Measurements from ENCODE around the gene PRKAR1B. TPM values are rescaled to one million over a fixed set of nuclear protein-coding genes. Genes with fewer than 3 reads are reported as not detected.

Gene PRKAR1B
- total RNA-seq, 1 experiment from 2014 or later: 43.3 TPM

- no peak overlapping the region for H2BK15ac ChIP-seq (ENCODE audit: low read depth, low read length)
- TF ChIP-seq, protein P1, sequence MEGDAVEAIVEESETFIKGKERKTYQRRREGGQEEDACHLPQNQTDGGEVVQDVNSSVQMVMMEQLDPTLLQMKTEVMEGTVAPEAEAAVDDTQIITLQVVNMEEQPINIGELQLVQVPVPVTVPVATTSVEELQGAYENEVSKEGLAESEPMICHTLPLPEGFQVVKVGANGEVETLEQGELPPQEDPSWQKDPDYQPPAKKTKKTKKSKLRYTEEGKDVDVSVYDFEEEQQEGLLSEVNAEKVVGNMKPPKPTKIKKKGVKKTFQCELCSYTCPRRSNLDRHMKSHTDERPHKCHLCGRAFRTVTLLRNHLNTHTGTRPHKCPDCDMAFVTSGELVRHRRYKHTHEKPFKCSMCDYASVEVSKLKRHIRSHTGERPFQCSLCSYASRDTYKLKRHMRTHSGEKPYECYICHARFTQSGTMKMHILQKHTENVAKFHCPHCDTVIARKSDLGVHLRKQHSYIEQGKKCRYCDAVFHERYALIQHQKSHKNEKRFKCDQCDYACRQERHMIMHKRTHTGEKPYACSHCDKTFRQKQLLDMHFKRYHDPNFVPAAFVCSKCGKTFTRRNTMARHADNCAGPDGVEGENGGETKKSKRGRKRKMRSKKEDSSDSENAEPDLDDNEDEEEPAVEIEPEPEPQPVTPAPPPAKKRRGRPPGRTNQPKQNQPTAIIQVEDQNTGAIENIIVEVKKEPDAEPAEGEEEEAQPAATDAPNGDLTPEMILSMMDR (conservative IDR thresholded peaks at IDR 0.05): no peak
- no peak overlapping the region for H2BK5ac ChIP-seq (ENCODE audit: insufficient read length, low read length)
- H3K23me2 ChIP-seq (ENCODE audit: insufficient read length, low read depth, low read length, poor library complexity, severe bottlenecking): no peaks in the 10 kb centered on the region
- no peaks in the 10 kb centered on the region for H3K9me3 ChIP-seq (ENCODE audit: control insufficient read depth, low read depth, low read length)
- H3K14ac ChIP-seq (ENCODE audit: insufficient read depth, low read length): no peak overlapping the region; the same call in 1 of the 2 replicates
- no peak overlapping the region for H4K8ac ChIP-seq (replicated peaks; ENCODE audit: insufficient read length, low read depth, low read length)
- Mint-ChIP-seq H3K27ac (peak overlapping the region; percentile 61 to 76 (median 72); a peak in 3 of 7 replicates), H3K36me3 (ENCODE audit: insufficient read depth in 1 of 3, low read depth in 3 of 3) (peaks cover 2 to 5% (median 4%) of the 10 kb centered on the region in 3 experiments; a peak in 4 of 7 replicates), H3K4me3 (no peak overlapping the region), H3K4me1 (no peaks in the 10 kb centered on the region), H3K27me3 (ENCODE audit: low read depth) (no peaks in the 10 kb centered on the region), H3K9me3 (peaks cover 1 to 3% of the 10 kb centered on the region in 2 experiments; a peak in 3 of 5 replicates)
- peaks cover 6% of the 10 kb centered on the region for H4K20me1 ChIP-seq (ENCODE audit: control insufficient read depth, insufficient read depth, insufficient read length)
- H3K27ac ChIP-seq (ENCODE audit: insufficient read length, low read depth, low read length): no peak overlapping the region
- H2BK20ac ChIP-seq (ENCODE audit: low read depth, low read length, poor library complexity, severe bottlenecking): no peak overlapping the region
- H3T11ph ChIP-seq (ENCODE audit: low read length): no peak overlapping the region
- no peaks in the 10 kb centered on the region for H3K4me1 ChIP-seq (ENCODE audit: insufficient read depth, low read length)
- H3K23ac ChIP-seq (ENCODE audit: insufficient read length, low read depth, low read length): no peak overlapping the region
- no peak overlapping the region for H2BK12ac ChIP-seq (ENCODE audit: insufficient read length, low read depth, low read length)
- H4K5ac ChIP-seq (ENCODE audit: insufficient read length, low read depth, low read length): no peak overlapping the region
- H3K79me2 ChIP-seq (ENCODE audit: insufficient read depth, low read length): no peaks in the 10 kb centered on the region
- H3K56ac ChIP-seq (ENCODE audit: insufficient read length, low read depth, low read length): no peak overlapping the region
- no peak overlapping the region for H3K18ac ChIP-seq (ENCODE audit: insufficient read length, low read depth, low read length)
- no peak for DNase-seq
- H3K4ac ChIP-seq (ENCODE audit: low read depth, low read length): no peak overlapping the region
- H2BK120ac ChIP-seq (ENCODE audit: low read depth, low read length, poor library complexity, severe bottlenecking): no peak overlapping the region
- H3K79me1 ChIP-seq (ENCODE audit: insufficient read depth, low read depth, low read length, poor library complexity, severe bottlenecking): no peaks in the 10 kb centered on the region
- H2AFZ ChIP-seq (ENCODE audit: low read length): no peak overlapping the region
- no peaks in the 10 kb centered on the region for H3K27me3 ChIP-seq (ENCODE audit: insufficient read depth, low read length)
- H3K9ac ChIP-seq (ENCODE audit: extremely low read depth, insufficient read length, low read length): no peak overlapping the region
- no peak overlapping the region for H4K91ac ChIP-seq (ENCODE audit: insufficient read length, low read depth, low read length)
- WGBS (ENCODE audit: extremely low coverage, insufficient read length, low lambda C conversion rate): no CpG with 5 or more reads among the region's 17 CpGs
- no peak overlapping the region for H2AK5ac ChIP-seq (ENCODE audit: insufficient read length, low read length)
- no peak overlapping the region for H3K4me2 ChIP-seq (ENCODE audit: insufficient read depth, insufficient read length, low read length)
These were observed 95.8 kb downstream of the PRKAR1B start for GRCh38 chr7:631291-631711.
